ENCODE data around the gene DUSP19.

The DUSP19 gene

DNA sequence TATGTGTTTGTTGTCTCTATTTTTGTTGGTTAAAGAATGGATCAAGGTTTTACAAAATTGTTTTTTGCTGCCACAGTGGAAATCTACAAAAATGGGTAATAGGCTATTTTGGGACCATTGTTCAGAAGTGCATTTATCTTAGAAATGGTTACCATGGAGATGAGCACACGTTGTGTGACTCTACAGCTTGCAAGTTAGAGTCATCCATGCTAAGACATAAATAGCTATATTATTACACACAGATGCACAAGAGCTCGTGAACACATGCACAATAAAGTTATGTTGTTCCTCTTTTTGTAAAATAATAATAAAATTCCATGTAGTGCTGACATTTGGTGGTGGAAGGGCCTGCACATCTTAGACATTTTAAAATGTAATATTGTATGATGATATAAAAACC lies 15.5 kb upstream of the DUSP19 start:
- peak; percentile 52 for FAIRE-seq
- no peak for DNase-seq (ENCODE audit: insufficient read length, low spot score)
- TF ChIP-seq SPI1 (IDR thresholded peaks at IDR 0.05; ENCODE audit: low read depth, low read length) = no peak
- TF ChIP-seq POU2F2 (IDR thresholded peaks at IDR 0.05; ENCODE audit: low read depth, low read length) = no peak
- TF ChIP-seq TAF1 (IDR thresholded peaks at IDR 0.05; ENCODE audit: low read depth, low read length) = no peak
- TF ChIP-seq POLR2A (IDR thresholded peaks at IDR 0.05; ENCODE audit: low read depth, low read length) = no peak
- no peak for TF ChIP-seq PAX5 (IDR thresholded peaks at IDR 0.05; ENCODE audit: insufficient read depth, low read length, severe bottlenecking)
- no peak for TF ChIP-seq POLR2AphosphoS5 (IDR thresholded peaks at IDR 0.05; ENCODE audit: low read depth, low read length)

DNA sequence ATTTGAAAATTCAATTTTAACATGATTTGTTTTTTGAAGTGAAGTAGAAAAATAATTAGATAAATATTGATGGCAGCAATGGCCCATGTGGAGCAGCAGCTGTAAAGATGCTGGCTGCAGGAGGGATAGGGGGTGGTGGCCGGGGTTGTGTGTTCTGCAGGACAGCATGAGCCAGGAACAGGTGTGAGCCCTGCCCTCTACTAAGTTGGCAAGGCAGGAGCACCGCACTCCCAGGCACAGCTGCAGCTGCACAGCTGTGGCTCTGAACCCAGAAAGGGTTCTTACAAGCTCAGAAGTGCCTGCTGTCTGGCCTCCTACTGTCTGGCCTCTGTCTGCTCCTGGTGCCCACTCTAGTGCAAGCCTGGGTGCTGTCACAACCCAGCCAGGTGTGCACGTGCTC lies 10.0 kb upstream of the DUSP19 start:
- DNase-seq (ENCODE audit: insufficient read length, low spot score) = no peak
- FAIRE-seq = no peak
- TF ChIP-seq SPI1 (IDR thresholded peaks at IDR 0.05; ENCODE audit: low read depth, low read length) = no peak
- no peak for TF ChIP-seq POLR2AphosphoS5 (IDR thresholded peaks at IDR 0.05; ENCODE audit: low read depth, low read length)
- TF ChIP-seq TAF1 (IDR thresholded peaks at IDR 0.05; ENCODE audit: low read depth, low read length) = no peak
- TF ChIP-seq PAX5 (IDR thresholded peaks at IDR 0.05; ENCODE audit: insufficient read depth, low read length, severe bottlenecking) = no peak
- no peak for TF ChIP-seq POU2F2 (IDR thresholded peaks at IDR 0.05; ENCODE audit: low read depth, low read length)
- no peak for TF ChIP-seq POLR2A (IDR thresholded peaks at IDR 0.05; ENCODE audit: low read depth, low read length)

DNA sequence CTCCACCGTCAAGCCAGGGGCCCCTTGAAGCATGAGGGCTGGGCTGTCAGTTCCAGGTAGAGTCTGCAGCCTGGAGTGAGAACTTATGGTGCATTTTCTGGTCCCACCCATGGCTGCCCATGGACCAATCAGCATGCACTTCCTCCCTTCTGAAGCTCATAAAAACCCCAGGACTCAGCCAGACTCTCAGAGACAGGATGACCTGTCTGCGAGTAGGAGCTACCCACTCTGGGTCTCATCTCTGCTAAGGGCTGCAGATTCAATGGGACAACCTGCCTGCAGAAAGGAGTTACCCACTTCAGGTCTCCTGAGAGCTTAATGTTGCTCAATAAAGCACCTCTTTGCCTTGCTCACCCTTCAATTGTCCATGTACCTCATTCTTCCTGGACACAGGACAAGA lies 9.4 kb upstream of the DUSP19 start:
- TF ChIP-seq POLR2AphosphoS5 (IDR thresholded peaks at IDR 0.05; ENCODE audit: low read depth, low read length) (no peak), POLR2A (IDR thresholded peaks at IDR 0.05; ENCODE audit: low read depth, low read length) (no peak)
- DNase-seq (ENCODE audit: insufficient read length, low spot score) (no peak), FAIRE-seq (no peak)

DNA sequence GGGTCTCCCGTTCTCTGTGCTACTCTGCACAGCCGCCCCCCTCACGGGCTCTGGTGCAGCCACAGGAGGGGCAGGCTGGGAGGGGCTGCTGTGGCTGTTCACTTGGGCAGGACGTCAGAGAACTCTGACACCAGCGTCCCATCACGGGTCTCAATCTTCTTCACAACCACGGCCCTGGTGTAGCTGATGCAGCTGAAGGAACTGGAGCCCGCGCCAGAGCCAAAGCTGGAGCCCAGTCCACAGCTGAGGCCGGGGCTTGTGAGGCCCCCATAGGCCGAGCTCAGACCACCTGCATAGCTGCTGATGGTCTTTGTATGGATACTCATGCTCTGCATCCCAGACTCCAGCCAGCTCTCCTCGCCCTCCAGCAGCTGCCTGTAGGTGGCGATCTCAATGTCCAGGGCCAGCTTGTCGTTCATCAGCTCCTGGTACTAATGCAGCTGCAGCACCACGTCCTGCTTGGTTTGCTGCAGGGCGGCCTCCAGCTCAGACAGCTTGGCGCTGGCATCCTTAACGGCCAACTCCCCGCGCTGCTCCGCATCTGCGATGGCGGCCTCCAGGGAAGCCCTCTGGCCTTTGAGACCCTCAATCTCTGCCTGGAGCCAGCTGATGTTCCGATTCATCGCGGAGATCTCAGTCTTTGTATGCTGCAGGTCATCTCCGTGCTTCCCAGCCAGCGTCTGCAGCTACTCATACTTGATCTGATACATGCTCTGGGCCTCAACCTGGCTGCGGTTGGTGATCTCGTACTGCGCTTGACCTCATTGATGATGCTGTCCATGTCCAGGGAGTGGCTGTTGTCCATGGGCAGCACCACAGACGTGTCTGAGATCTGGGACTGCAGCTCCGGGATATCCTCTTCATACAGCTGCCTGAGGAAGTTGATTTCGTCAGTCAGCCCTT lies 7.4 kb upstream of the DUSP19 start:
- TF ChIP-seq TAF1 (IDR thresholded peaks at IDR 0.05; ENCODE audit: low read depth, low read length) (no peak), PAX5 (IDR thresholded peaks at IDR 0.05; ENCODE audit: insufficient read depth, low read length, severe bottlenecking) (no peak), POLR2AphosphoS5 (IDR thresholded peaks at IDR 0.05; ENCODE audit: low read depth, low read length) (no peak), POU2F2 (IDR thresholded peaks at IDR 0.05; ENCODE audit: low read depth, low read length) (no peak), SPI1 (IDR thresholded peaks at IDR 0.05; ENCODE audit: low read depth, low read length) (no peak), POLR2A (IDR thresholded peaks at IDR 0.05; ENCODE audit: low read depth, low read length) (no peak)
- FAIRE-seq = no peak
- DNase-seq (ENCODE audit: insufficient read length, low spot score) = no peak

DNA sequence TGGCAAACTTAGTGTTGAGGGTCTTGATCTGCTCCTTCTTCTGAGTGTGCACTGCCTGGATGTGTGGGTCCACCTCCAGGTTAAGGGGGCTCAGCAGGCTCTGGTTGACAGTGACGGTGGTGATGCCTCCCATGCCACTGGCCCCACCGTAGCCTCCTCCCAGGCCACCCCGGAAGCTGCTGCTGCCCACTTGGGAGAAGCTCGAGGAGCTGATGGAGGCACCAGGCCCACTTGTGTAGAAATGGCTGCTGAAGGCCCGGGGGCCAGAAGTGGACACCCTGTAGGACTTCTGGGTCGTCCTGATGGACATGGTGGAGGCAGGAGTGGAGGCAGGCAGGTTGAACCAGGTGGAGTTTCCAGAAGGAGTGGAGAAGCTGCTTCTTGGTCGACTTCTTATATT lies 6.4 kb upstream of the DUSP19 start:
- DNase-seq (ENCODE audit: insufficient read length, low spot score) (no peak), FAIRE-seq (no peak)
- TF ChIP-seq PAX5 (IDR thresholded peaks at IDR 0.05; ENCODE audit: insufficient read depth, low read length, severe bottlenecking) (no peak), POLR2AphosphoS5 (IDR thresholded peaks at IDR 0.05; ENCODE audit: low read depth, low read length) (no peak), POLR2A (IDR thresholded peaks at IDR 0.05; ENCODE audit: low read depth, low read length) (no peak)

DNA sequence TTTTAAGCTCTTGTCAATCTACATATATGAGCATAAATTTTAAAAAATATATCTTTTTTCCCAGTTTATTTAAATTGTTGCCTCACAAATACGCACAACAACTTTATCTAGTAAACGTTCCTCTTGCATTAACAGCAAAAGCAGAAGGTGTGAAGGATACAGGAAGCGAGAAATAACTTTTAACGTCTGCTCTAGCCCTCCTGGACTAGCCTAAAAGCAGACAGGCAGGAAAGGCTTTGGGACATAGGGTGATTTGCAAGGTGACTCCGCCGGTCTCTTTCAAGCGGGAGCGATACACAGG lies 434 bp upstream of the DUSP19 start:
- FAIRE-seq (peak; percentile 26), DNase-seq (ENCODE audit: insufficient read length, low spot score) (no peak)
- TF ChIP-seq POLR2AphosphoS5 (IDR thresholded peaks at IDR 0.05; ENCODE audit: low read depth, low read length) = no peak
- no peak for TF ChIP-seq TAF1 (IDR thresholded peaks at IDR 0.05; ENCODE audit: low read depth, low read length)
- TF ChIP-seq SPI1 (IDR thresholded peaks at IDR 0.05; ENCODE audit: low read depth, low read length) = no peak
- no peak for TF ChIP-seq POU2F2 (IDR thresholded peaks at IDR 0.05; ENCODE audit: low read depth, low read length)
- no peak for TF ChIP-seq POLR2A (IDR thresholded peaks at IDR 0.05; ENCODE audit: low read depth, low read length)
- TF ChIP-seq PAX5 (IDR thresholded peaks at IDR 0.05; ENCODE audit: insufficient read depth, low read length, severe bottlenecking) = no peak

DNA sequence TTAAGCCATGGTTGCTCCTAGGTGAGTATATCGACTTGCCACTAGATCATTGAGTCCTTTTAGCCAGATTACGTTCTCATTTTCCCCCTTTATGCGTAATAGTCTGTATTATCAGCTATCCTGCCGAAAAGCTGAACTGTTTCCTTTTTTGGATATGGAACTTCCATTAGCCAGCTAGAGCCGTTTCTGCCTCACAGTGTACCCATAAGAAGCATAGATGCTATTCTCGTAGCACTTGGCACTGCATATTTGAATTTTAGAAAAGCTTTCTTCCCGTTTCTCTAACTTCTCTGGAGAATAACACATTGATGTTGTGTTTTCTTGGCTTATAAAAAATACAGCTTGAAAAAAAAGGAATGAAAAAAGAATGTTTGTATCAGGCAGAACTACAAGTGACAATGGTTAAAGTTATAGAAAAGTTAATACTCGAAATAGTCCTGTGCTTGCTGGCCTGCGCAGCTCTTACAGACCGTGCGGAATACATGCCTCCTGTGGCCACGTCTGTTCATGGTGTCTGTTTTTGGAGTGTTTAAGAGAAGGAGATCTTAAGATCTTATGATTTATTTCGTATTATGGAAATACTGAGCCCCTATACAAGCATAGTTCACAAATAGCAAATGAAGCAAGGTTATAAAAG lies 710 bp downstream of the DUSP19 start:
- FAIRE-seq (no peak), DNase-seq (ENCODE audit: insufficient read length, low spot score) (no peak)
- no peak for TF ChIP-seq POLR2AphosphoS5 (IDR thresholded peaks at IDR 0.05; ENCODE audit: low read depth, low read length)
- no peak for TF ChIP-seq POU2F2 (IDR thresholded peaks at IDR 0.05; ENCODE audit: low read depth, low read length)
- no peak for TF ChIP-seq TAF1 (IDR thresholded peaks at IDR 0.05; ENCODE audit: low read depth, low read length)

DNA sequence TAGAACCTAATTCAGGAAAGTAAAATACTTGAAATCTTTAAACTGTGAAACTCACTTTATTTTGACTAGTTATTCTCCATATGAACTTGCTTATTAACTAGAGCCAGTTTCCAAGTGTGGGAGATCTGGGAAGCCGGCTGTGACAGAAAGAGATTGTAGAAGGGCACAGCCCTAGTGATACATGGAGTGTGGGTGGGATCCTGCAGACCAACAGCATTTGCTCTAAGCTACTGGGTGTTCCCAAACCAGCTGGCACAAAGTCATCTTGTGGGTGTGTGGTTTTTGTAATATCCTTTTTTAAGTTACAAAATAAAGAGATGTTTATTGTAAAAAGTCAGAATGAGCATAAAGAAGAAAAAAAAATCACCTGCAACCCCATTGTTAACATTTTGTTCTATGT lies 3.4 kb downstream of the DUSP19 start:
- DNase-seq (ENCODE audit: insufficient read length, low spot score) (no peak), FAIRE-seq (no peak)
- TF ChIP-seq POLR2AphosphoS5 (IDR thresholded peaks at IDR 0.05; ENCODE audit: low read depth, low read length) (no peak), POLR2A (IDR thresholded peaks at IDR 0.05; ENCODE audit: low read depth, low read length) (no peak), PAX5 (IDR thresholded peaks at IDR 0.05; ENCODE audit: insufficient read depth, low read length, severe bottlenecking) (no peak), POU2F2 (IDR thresholded peaks at IDR 0.05; ENCODE audit: low read depth, low read length) (no peak), SPI1 (IDR thresholded peaks at IDR 0.05; ENCODE audit: low read depth, low read length) (no peak), TAF1 (IDR thresholded peaks at IDR 0.05; ENCODE audit: low read depth, low read length) (no peak)

DNA sequence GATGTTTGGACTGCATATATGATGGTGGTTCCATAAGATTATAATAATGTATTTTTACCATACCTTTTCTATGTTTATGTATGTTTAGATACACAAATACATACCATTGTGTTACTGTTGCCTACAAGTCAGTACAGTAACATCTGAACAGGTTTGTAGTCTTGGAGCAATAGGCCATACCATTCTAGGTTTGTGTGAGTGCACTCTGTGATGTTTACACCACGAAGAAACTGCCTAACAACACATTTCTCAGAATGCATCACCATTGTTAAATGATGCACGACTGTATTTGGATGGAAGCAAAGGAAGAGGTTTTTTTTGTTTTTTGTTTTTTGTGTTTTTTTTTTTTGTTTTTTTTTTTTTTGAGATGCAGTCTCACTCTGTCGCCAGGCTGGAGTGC lies 9.5 kb downstream of the DUSP19 start:
- TF ChIP-seq POU2F2 (IDR thresholded peaks at IDR 0.05; ENCODE audit: low read depth, low read length) = no peak
- FAIRE-seq = peak; percentile 81

DNA sequence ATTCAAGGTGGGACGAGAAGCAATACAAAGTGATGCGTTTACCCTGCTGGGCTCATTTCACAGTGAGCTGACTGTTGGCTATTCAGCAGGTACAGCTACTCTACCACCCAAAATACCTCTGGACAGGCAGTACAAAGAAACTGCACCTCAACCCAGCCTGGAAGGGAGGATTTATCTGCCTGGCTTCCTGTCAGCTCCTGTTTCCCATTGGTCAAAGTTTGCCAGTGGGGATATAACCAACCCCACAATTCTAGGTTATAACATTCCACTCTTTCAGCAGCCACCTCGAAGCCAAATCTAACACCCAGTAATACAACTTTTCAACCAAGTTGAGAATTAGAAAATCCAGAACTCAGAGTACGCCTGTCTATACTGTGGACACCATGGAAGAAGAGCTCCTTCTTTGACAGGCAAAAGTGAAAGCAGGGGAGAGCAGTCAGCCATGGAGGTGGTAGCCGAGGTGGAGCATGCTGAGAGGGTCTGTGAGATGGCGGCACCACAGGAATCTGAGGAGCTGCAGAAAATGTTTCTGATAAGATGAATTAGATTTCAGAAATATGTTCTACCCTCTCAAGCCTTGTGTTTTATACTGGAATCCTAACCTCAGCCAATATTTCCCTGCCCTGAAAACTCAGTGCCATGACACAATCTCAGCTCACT lies 10.8 kb downstream of the DUSP19 start:
- FAIRE-seq (no peak), DNase-seq (ENCODE audit: insufficient read length, low spot score) (no peak)
- TF ChIP-seq POLR2AphosphoS5 (IDR thresholded peaks at IDR 0.05; ENCODE audit: low read depth, low read length) = no peak
- TF ChIP-seq POU2F2 (IDR thresholded peaks at IDR 0.05; ENCODE audit: low read depth, low read length) = no peak
- no peak for TF ChIP-seq PAX5 (IDR thresholded peaks at IDR 0.05; ENCODE audit: insufficient read depth, low read length, severe bottlenecking)
- TF ChIP-seq SPI1 (IDR thresholded peaks at IDR 0.05; ENCODE audit: low read depth, low read length) = no peak
- no peak for TF ChIP-seq POLR2A (IDR thresholded peaks at IDR 0.05; ENCODE audit: low read depth, low read length)
- TF ChIP-seq TAF1 (IDR thresholded peaks at IDR 0.05; ENCODE audit: low read depth, low read length) = no peak

More for the DNA sequence above, 9.5 kb downstream of the DUSP19 start:
- DNase-seq (ENCODE audit: insufficient read length, low spot score) = no peak

Data from GM12891 (cell line).